NCI-H2029 treated with DMSO at 0.1 percent for 48 hours (cell line): ENCODE results near the gene MYADM.

Experiments used
- DNase-seq: peaks from one replicate; lab custom pipeline; 2025; lab: John Stamatoyannopoulos, UW

The MYADM gene

DNA sequence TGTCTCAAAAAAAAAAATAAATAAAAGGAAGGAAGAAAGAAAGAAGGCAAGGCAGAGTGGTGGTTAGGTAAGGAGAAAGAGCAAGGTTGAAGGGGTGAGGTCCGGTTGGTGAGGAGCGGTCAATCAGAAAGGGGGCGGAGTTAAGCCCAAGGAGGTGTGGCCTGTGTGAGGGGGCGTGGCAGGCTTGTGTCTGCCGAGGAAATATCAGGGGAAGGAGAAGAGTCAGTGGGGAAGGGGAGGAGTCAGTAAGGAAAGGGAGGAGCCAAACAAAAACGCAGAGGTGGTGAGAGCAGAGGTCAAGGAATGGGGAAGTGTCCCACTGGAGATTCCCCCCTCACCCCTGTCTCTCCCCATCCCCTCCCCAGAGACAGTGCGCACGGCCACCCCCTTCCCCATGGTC lies 47.3 kb downstream of the MYADM start:
- no peak for DNase-seq

DNA sequence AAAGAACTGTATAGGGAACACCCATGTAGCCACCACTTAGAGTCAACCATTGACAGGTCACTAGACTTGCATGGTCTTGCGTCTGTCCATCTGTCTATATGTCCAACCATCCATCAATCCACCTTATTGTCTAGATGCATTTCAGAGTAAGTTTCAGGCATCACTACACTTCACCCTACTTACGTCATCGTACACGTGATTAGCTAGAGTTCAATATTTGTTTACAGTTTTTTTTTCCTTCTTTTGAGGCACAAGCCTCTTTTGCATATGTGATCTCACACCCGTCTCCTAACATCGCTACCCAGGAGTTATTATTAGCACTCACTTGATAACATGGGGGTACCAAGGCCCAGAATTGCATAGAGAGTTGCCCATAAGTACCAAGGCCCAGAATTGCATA lies 48.3 kb downstream of the MYADM start:
- DNase-seq = no peak

DNA sequence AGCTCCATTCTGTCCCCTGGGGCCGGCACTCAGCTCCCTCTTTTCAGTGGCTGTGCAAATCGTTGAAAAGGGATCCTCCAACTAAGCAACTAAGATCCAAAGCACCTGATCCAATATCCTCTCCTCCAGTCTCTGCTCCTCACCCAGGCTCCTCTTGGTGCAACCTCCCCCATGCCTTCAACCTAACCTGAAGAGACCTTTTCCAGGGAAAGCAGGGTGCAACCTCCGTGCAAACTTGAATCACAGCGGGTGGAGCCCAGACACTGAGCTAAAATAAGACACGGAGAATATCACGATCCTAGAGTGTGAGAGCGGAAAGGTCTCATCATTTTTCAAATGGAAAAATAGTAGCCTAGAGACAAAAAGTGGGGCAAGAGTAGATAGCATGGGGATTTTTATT lies 49.7 kb downstream of the MYADM start:
- no peak for DNase-seq
